AG04449 (cell line): ENCODE data around the gene LCN1.

ENCODE experiments used
- CTCF ChIA-PET: fragments of 350-600 bp; formaldehyde crosslinking; extraction: SDS; loops from one replicate; lab custom pipeline; 2021; ENCODE audit warnings: antibody characterized with exemption; lab: Yijun Ruan, JAX
- POLR2A ChIA-PET: fragments of 400-600, 350-600 bp; formaldehyde crosslinking; extraction: SDS; loops from one replicate; lab custom pipeline; 2020; ENCODE audit warnings: antibody characterized with exemption, inconsistent platforms; lab: Yijun Ruan, JAX
- DNase-seq: peaks from one replicate; pipeline ENCODE4 v3.0.0-alpha.2; 2010; ENCODE audit warnings: low read depth, low spot score
- H3K4me3 ChIP-seq: 2 replicates; pipeline ENCODE4 v1.5.1; 2011; ENCODE audit warnings: low read depth, mild to moderate bottlenecking, control low read depth, low read length
- TF ChIP-seq, protein P1 (sequence below): IDR thresholded peaks from one replicate; pipeline ENCODE4 v1.5.1; 2011; ENCODE audit warnings: mild to moderate bottlenecking, moderate library complexity, low read length, control low read depth, inconsistent platforms; ENCODE audit not compliant: insufficient read depth; ENCODE audit errors: missing control alignments

The LCN1 gene

DNA sequence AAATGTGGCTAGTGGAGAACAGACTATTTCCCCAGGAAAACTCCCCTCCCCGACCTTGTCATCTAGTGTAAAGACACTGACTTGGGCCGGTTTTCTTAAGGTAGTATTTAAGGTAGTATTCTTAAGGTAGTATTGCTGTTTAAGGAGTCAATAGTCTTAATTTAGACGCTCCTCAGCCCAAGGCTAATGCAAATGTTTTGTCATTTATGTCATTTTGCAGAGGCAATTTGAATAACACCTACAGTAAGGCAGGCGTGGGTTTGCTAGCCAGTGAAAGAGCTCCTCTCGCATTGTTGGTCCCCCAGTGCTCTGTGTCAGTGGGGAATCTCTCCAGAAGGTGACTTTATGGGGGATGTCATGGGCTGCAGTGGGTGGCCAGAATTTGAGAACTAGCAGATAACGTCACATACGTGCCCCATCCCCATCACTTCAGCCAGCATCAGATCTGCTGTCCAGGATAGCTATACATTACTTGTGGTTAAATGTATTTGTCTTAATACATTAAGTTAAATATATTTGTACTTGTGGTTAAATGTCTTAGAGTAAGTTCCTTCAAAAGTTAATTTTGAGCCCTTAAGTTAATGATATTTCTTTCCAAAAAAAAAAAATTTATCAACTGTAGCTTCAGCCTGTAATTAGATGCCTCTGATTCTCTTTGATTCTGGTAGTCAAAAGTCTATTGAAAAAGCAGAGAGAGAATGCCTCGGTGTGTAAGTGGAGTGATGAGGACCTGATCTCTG lies 39.1 kb upstream of the LCN1 start:
- DNase-seq, result no peak
- CTCF ChIA-PET, result interaction anchor here (0.6 to 2.4 kb wide), 4 partner anchors 9 to 23 kb away, joined by 3 to 10 read pairs (median 4); no protein-coding TSS in a partner anchor
- TF ChIP-seq, protein P1, sequence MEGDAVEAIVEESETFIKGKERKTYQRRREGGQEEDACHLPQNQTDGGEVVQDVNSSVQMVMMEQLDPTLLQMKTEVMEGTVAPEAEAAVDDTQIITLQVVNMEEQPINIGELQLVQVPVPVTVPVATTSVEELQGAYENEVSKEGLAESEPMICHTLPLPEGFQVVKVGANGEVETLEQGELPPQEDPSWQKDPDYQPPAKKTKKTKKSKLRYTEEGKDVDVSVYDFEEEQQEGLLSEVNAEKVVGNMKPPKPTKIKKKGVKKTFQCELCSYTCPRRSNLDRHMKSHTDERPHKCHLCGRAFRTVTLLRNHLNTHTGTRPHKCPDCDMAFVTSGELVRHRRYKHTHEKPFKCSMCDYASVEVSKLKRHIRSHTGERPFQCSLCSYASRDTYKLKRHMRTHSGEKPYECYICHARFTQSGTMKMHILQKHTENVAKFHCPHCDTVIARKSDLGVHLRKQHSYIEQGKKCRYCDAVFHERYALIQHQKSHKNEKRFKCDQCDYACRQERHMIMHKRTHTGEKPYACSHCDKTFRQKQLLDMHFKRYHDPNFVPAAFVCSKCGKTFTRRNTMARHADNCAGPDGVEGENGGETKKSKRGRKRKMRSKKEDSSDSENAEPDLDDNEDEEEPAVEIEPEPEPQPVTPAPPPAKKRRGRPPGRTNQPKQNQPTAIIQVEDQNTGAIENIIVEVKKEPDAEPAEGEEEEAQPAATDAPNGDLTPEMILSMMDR, result no peak
- H3K4me3 ChIP-seq, result no peak overlapping the region
- POLR2A ChIA-PET, result no interaction called here

DNA sequence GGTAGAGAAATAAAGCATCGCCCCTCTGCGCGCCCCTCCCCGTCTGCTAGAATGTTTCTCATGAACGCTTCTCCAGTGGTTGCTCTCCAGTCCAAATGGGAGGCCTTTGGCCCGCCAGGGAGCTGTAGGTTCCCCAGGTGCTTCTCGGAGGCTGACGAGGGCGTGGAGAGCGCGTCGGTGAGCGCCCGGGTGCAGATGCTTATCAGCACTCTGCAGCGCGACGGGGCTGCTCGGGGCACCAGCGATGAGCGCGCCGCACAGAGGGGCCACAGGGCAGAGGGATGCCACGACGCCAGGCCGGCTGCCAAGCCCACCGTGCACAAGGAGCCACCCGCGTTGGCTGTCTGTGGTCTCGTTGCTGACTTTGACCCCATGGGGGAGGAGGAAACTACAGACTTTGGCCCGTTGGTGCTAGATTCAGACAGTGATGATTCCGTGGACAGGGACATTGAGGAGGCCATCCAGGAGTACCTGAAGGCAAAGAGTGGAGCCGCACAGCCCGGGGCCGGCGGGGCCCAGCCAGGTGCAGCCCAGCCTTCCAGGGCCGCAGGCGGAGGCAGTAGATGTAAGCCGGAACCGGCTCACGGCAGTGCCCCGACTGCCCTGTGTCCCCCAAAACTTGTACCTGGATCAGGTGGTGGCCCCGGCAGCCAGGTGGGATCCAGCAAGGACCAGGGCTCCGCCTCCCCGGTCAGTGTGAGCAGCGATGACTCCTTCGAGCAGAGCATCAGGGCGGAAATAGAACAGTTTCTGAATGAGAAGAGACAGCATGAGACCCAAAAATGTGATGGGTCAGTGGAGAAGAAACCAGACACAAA lies 36.6 kb upstream of the LCN1 start:
- no peak overlapping the region for H3K4me3 ChIP-seq
- DNase-seq, result no peak
- POLR2A ChIA-PET, result no interaction called here
- CTCF ChIA-PET, result interaction anchor here (1.0 to 1.9 kb wide), 2 partner anchors 15 to 72 kb away, joined by 3 to 8 read pairs; partner anchors contain the start of gene MRPS2
- TF ChIP-seq, protein P1, result no peak

DNA sequence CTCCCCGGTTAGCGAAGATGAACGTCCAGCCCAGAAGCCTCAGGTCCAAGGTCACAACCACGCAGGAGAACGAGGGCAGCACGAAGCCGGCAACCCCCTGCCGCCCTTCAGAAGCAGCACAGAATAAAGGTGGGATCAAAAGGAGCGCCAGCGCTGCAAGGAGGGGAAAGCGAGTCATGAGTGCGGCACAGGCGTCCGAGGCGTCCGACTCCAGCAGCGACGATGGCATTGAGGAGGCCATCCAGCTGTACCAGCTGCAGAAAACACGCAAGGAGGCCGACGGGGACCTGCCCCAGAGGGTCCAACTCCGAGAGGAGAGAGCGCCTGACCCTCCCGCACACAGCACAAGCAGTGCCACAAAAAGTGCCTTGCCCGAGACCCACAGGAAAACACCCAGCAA lies 35.9 kb upstream of the LCN1 start:
- H3K4me3 ChIP-seq, result no peak overlapping the region

DNA sequence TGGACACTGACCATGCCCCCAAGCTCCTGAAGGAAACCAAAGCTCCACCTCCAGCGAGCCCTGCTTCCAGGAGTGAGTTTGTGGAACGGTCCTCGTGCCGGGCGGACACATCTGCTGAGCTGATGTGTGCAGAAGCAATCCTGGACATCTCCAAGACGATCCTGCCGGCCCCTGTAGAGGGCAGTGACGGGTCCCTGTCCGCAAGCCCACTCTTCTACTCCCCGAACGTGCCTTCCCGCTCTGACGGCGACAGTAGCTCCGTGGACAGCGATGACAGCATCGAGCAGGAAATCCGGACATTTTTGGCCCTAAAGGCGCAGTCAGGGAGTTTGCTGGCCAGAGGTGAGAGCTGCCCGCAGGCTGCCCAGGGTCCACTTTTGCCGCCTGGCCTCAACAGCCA lies 35.4 kb upstream of the LCN1 start:
- H3K4me3 ChIP-seq, result no peak overlapping the region
- no peak for DNase-seq
- CTCF ChIA-PET, result interaction anchor here (1.1 kb wide), 1 partner anchor 399 kb away, joined by 3 read pairs; no protein-coding TSS in a partner anchor
- POLR2A ChIA-PET, result no interaction called here
- TF ChIP-seq, protein P1, result no peak

More for the DNA sequence above, 35.9 kb upstream of the LCN1 start:
- TF ChIP-seq, protein P1, result no peak
- no peak for DNase-seq
- POLR2A ChIA-PET, result no interaction called here
- CTCF ChIA-PET, result no interaction called here

DNA sequence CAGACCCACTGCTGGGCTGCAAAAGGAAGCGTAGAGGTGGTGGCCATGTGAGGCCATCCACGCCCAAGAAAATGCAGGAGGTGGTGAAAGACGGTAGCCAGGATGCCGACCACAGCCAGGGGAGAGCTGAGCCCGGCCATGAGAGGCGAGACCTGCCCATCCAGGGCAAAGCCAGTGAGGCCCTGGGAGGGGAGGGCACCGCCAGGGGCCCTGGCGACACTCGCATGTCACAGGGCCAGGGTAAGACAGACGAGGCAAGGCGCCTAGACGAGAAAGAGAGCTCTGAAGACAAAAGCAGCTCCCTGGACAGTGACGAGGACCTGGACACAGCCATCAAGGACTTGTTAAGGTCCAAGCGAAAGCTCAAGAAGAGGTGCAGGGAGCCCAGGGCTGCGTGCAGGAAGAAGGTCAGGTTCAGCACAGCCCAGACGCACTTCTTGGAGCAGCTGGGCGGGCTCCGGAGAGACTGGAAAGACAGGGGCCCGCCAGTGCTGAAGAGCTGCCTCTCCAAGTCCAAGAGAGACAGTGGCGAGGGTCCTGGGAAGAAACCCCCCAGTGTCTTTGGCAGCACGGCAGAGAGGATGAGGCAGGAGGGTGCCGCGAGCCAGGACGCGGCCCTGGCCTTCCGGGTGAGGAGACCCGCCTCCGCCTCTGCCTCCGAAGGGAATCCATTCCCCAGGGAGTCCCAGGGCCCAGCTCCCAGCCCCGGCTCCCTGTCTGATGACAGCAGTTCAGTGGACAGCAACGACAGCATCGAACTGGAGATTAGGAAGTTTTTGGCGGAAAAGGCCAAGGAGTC lies 34.8 kb upstream of the LCN1 start:
- no peak overlapping the region for H3K4me3 ChIP-seq
- CTCF ChIA-PET, result interaction anchor here (1.1 kb wide), 1 partner anchor 400 kb away, joined by 3 read pairs; no protein-coding TSS in a partner anchor
- POLR2A ChIA-PET, result no interaction called here
- no peak for DNase-seq
- TF ChIP-seq, protein P1, result no peak
